Esophagus muscularis mucosa (tissue), 4 donors: ENCODE results near the gene FZD1.

Experiments used
- EP300 ChIP-seq: sonication (generic); formaldehyde crosslinking; IDR thresholded peaks from one replicate; pipeline ENCODE4 v1.6.1; 2017; ENCODE audit warnings: antibody characterized with exemption
- POLR2A ChIP-seq: fragments of 450-650 bp; IDR thresholded peaks from one replicate; pipeline ENCODE4 v1.6.1; 2017; ENCODE audit warnings: antibody characterized with exemption, moderate library complexity, mild to moderate bottlenecking, low read depth
- POLR2AphosphoS5 ChIP-seq, 2 donors: sonication (generic); formaldehyde crosslinking; IDR thresholded peaks; one replicate each; pipeline ENCODE4 v1.6.1; 2017; ENCODE audit warnings: antibody characterized with exemption in 2 of 2
- TF ChIP-seq, protein P1 (sequence below), 3 experiments: fragments of 200-600 bp in 2 of 3; fragments of 450-650 bp in 1 of 3; sonication (generic) in 2 of 3; IDR thresholded peaks; one replicate each; pipeline ENCODE4 v1.5.1; 2017 to 2019; ENCODE audit warnings: antibody characterized with exemption in 3 of 3, mild to moderate bottlenecking in 2 of 3, moderate library complexity in 1 of 3

DNA sequence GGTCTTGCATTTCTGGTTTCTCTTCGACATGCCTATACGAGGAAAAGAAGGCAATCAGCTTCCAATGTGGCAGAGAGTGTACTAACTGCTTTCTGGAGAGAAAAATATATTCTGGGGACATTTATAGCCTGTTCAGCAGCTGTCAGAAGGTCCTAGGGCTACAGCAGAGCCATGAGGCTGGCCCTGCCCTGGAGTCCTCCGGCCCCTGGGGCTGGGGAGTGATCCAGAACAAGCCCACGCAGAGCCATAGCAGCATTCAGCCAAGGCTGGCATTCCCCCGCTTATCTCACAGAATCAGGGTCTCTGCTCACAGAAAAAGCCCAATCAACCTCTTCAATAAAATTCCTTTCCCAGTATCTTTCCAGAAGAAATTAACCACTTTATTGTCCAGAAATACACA is 48.9 kb downstream of the FZD1 start:
- TF ChIP-seq POLR2A (no peak), POLR2AphosphoS5 (IDR thresholded peaks at IDR 0.05) (no peak), EP300 (no peak)
- TF ChIP-seq, protein P1, sequence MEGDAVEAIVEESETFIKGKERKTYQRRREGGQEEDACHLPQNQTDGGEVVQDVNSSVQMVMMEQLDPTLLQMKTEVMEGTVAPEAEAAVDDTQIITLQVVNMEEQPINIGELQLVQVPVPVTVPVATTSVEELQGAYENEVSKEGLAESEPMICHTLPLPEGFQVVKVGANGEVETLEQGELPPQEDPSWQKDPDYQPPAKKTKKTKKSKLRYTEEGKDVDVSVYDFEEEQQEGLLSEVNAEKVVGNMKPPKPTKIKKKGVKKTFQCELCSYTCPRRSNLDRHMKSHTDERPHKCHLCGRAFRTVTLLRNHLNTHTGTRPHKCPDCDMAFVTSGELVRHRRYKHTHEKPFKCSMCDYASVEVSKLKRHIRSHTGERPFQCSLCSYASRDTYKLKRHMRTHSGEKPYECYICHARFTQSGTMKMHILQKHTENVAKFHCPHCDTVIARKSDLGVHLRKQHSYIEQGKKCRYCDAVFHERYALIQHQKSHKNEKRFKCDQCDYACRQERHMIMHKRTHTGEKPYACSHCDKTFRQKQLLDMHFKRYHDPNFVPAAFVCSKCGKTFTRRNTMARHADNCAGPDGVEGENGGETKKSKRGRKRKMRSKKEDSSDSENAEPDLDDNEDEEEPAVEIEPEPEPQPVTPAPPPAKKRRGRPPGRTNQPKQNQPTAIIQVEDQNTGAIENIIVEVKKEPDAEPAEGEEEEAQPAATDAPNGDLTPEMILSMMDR (IDR thresholded peaks at IDR 0.05), result no peak
